Skin epidermis (tissue), 12 donors: ENCODE measurements around the gene NAV2.
A peak's percentile ranks its signal among the peaks of the same experiment; 100 is the strongest.
"Not testable (repeated sequence)": the region's sequence is repeated elsewhere in the genome, so short reads cannot be mapped to it uniquely, and the experiment has no call there.

Experiments used
- H3K27ac ChIP-seq, 21 experiments: fragments of 200-600 bp; sonication (generic) in 11 of 21; one replicate each; pipeline ENCODE4 v1.5.0; 2020; ENCODE audit warnings: mild to moderate bottlenecking in 3 of 21, inconsistent platforms in 2 of 21, moderate library complexity in 2 of 21
- H3K4me3 ChIP-seq, 7 experiments: fragments of 200-600 bp; sonication (generic) in 2 of 7; one replicate each; pipeline ENCODE4 v1.5.0; 2020; ENCODE audit warnings: inconsistent platforms in 2 of 7, mild to moderate bottlenecking in 2 of 7, moderate library complexity in 1 of 7

Gene NAV2

GRCh38 chr11:20066013-20066782 is 353.6 kb downstream of the NAV2 start:
- Histone ChIP-seq H3K4me3 (no peak overlapping the region), H3K27ac (no peak overlapping the region)

- H3K27ac ChIP-seq: no peak overlapping the region
Observed at GRCh38 chr11:20066783-20067156, 354.1 kb downstream of the NAV2 start.

GRCh38 chr11:20067665-20068064 is 355.0 kb downstream of the NAV2 start:
- Histone ChIP-seq H3K4me3 (no peak overlapping the region), H3K27ac (no peak overlapping the region)

More at GRCh38 chr11:20066783-20067156, 354.1 kb downstream of the NAV2 start:
- H3K4me3 ChIP-seq: no peak overlapping the region

GRCh38 chr11:20068691-20069090 is 356.1 kb downstream of the NAV2 start:
- no peak overlapping the region for H3K4me3 ChIP-seq
- H3K27ac ChIP-seq: no peak overlapping the region

- Histone ChIP-seq H3K4me3 (no peak overlapping the region), H3K27ac (no peak overlapping the region)
Observed at GRCh38 chr11:20070459-20070858, 357.8 kb downstream of the NAV2 start.

- no peak overlapping the region for H3K4me3 ChIP-seq
- H3K27ac ChIP-seq: no peak overlapping the region
Observed at GRCh38 chr11:20075627-20076026, 363.0 kb downstream of the NAV2 start.

- Histone ChIP-seq H3K27ac (no peak overlapping the region), H3K4me3 (no peak overlapping the region)
Observed at GRCh38 chr11:20078846-20079245, 366.2 kb downstream of the NAV2 start.

GRCh38 chr11:20080032-20080685 is 367.5 kb downstream of the NAV2 start:
- H3K4me3 ChIP-seq: no peak overlapping the region
- H3K27ac ChIP-seq: no peak overlapping the region

- no peak overlapping the region for H3K27ac ChIP-seq
- H3K4me3 ChIP-seq: no peak overlapping the region
Observed at GRCh38 chr11:20081336-20081735, 368.7 kb downstream of the NAV2 start.

- not testable (repeated sequence) for H3K27ac ChIP-seq, H3K4me3 ChIP-seq
Observed at GRCh38 chr11:20083877-20084276, 371.2 kb downstream of the NAV2 start.

GRCh38 chr11:20084921-20085814 is 372.5 kb downstream of the NAV2 start:
- H3K27ac ChIP-seq: no peak overlapping the region
- no peak overlapping the region for H3K4me3 ChIP-seq

- H3K27ac ChIP-seq: no peak overlapping the region
Observed at GRCh38 chr11:20085918-20086317, 373.3 kb downstream of the NAV2 start.

GRCh38 chr11:20087118-20087521 is 374.5 kb downstream of the NAV2 start:
- H3K4me3 ChIP-seq: no peak overlapping the region
- H3K27ac ChIP-seq: peak overlapping the region in 1 of 21 experiments; percentile 41

More at GRCh38 chr11:20085918-20086317, 373.3 kb downstream of the NAV2 start:
- H3K4me3 ChIP-seq: no peak overlapping the region

- H3K4me3 ChIP-seq: no peak overlapping the region
- H3K27ac ChIP-seq: peak overlapping the region in 1 of 21 experiments; percentile 30
Observed at GRCh38 chr11:20088397-20089225, 376.0 kb downstream of the NAV2 start.

GRCh38 chr11:20089367-20089766 is 376.7 kb downstream of the NAV2 start:
- Histone ChIP-seq H3K27ac (peak overlapping the region in 2 of 21 experiments; percentile 18 to 51), H3K4me3 (no peak overlapping the region)

- Histone ChIP-seq H3K4me3 (no peak overlapping the region), H3K27ac (peak overlapping the region in 2 of 21 experiments; percentile 18 to 51)
Observed at GRCh38 chr11:20089796-20090653, 377.4 kb downstream of the NAV2 start.

- H3K4me3 ChIP-seq: no peak overlapping the region
- no peak overlapping the region for H3K27ac ChIP-seq
Observed at GRCh38 chr11:20090654-20091374, 378.2 kb downstream of the NAV2 start.

- Histone ChIP-seq H3K27ac (no peak overlapping the region), H3K4me3 (no peak overlapping the region)
Observed at GRCh38 chr11:20093775-20094174, 381.1 kb downstream of the NAV2 start.
